ENCODE data around the gene RASGRF1. TPM values are rescaled to one million over a fixed set of nuclear protein-coding genes. Genes with fewer than 3 reads are reported as not detected.

Gene RASGRF1
- total and polyA plus RNA-seq, 5 donors, result 0.05 to 0.12 TPM; not detected in 3

GRCh38 chr15:79023546-79023890 lies 67.1 kb downstream of the RASGRF1 start:
- 47% methylated on average over 2 of the region's 2 CpGs for WGBS
- H3K27ac ChIP-seq (ENCODE audit: low read length), result no peak overlapping the region
- intact Hi-C loops (cut with DNase I), result no loop called here
- H3K9me3 ChIP-seq (ENCODE audit: control insufficient read depth, low read length), result no peaks in the 10 kb centered on the region
- ATAC-seq (no peak), DNase-seq (no peak)
- H3K27me3 ChIP-seq (ENCODE audit: control insufficient read depth, insufficient read depth), result no peaks in the 10 kb centered on the region
- H3K4me3 ChIP-seq (ENCODE audit: low read length), result no peak overlapping the region
- H3K4me1 ChIP-seq (ENCODE audit: control insufficient read depth, insufficient read depth, low read length), result no peaks in the 10 kb centered on the region

- DNase-seq (no peak), ATAC-seq (no peak)
- 71% methylated on average over 4 of the region's 4 CpGs for WGBS
- Histone ChIP-seq H3K4me3 (ENCODE audit: low read length) (no peak overlapping the region), H3K9me3 (ENCODE audit: control insufficient read depth, low read length) (no peaks in the 10 kb centered on the region), H3K27me3 (ENCODE audit: control insufficient read depth, insufficient read depth) (no peaks in the 10 kb centered on the region), H3K4me1 (ENCODE audit: control insufficient read depth, insufficient read depth, low read length) (no peaks in the 10 kb centered on the region), H3K27ac (ENCODE audit: low read length) (no peak overlapping the region)
- intact Hi-C loops (cut with DNase I), result no loop called here
Observed at GRCh38 chr15:79018960-79019359, 71.6 kb downstream of the RASGRF1 start.

DNA sequence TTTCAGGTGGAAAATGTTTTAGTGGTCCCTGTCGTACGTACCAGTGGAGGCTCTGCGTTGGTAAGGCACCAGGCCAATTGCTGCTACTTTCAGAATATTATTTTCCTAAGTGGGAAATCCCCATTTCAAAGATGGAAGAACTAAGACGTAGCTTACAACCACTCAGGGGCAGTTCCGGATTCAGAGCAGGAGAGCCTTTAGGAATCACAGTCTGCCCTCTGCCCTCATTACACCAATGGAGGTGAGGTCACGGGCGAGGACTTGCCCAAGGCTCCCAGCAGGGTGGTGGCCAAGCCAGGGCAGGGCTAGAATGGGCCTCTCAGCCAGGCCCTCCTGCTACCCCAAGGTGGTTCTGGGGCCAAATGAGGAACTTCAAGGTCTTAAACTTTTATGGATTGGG lies 72.6 kb downstream of the RASGRF1 start:
- H3K9me3 ChIP-seq (ENCODE audit: control insufficient read depth, low read length), result no peaks in the 10 kb centered on the region
- DNase-seq (no peak), ATAC-seq (no peak)
- WGBS, result 85% methylated on average over 7 of the region's 7 CpGs
- H3K4me1 ChIP-seq (ENCODE audit: control insufficient read depth, insufficient read depth, low read length), result no peaks in the 10 kb centered on the region
- intact Hi-C loops (cut with DNase I), result no loop called here
- H3K4me3 ChIP-seq (ENCODE audit: low read length), result no peak overlapping the region
- H3K27me3 ChIP-seq (ENCODE audit: control insufficient read depth, insufficient read depth), result no peaks in the 10 kb centered on the region
- no peak overlapping the region for H3K27ac ChIP-seq (ENCODE audit: low read length)

GRCh38 chr15:79016527-79017170 lies 73.9 kb downstream of the RASGRF1 start:
- intact Hi-C loops (cut with DNase I), result no loop called here

DNA sequence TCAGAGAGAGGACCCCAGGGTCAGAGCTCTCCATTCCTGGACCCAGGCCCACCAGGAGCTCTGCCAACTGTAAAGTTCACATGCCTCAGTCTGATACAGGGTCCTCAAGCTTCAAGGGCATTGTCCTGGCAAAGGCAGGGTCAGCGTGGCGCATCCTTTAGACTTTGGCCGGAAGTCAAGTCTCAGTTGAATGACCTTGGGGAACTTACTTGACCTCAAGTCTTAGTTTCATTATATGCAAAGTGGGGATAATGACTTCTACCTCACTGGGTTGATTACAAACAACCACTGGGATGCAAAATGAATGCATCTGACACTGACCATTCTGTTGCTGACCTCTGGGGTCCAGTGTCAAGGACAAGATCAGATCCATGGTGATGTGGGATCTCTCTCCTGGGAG lies 75.2 kb downstream of the RASGRF1 start:
- DNase-seq (no peak), ATAC-seq (peak in 1 of 2 donors; percentile 14)
- no peaks in the 10 kb centered on the region for H3K4me1 ChIP-seq (ENCODE audit: control insufficient read depth, insufficient read depth, low read length)
- 60% methylated on average over 3 of the region's 3 CpGs for WGBS
- H3K27me3 ChIP-seq (ENCODE audit: control insufficient read depth, insufficient read depth), result no peaks in the 10 kb centered on the region
- H3K4me3 ChIP-seq (ENCODE audit: low read length), result no peak overlapping the region
- no peak overlapping the region for H3K27ac ChIP-seq (ENCODE audit: low read length)
- H3K9me3 ChIP-seq (ENCODE audit: control insufficient read depth, low read length), result no peaks in the 10 kb centered on the region
- intact Hi-C loops (cut with DNase I), result no loop called here

More at GRCh38 chr15:79016527-79017170, 73.9 kb downstream of the RASGRF1 start:
- Histone ChIP-seq H3K4me3 (ENCODE audit: low read length) (no peak overlapping the region), H3K9me3 (ENCODE audit: control insufficient read depth, low read length) (no peaks in the 10 kb centered on the region), H3K4me1 (ENCODE audit: control insufficient read depth, insufficient read depth, low read length) (no peaks in the 10 kb centered on the region), H3K27ac (ENCODE audit: low read length) (no peak overlapping the region), H3K27me3 (ENCODE audit: control insufficient read depth, insufficient read depth) (no peaks in the 10 kb centered on the region)
- 91% methylated on average over 10 of the region's 10 CpGs for WGBS
- DNase-seq (no peak), ATAC-seq (peak in 1 of 2 donors; percentile 15)

DNA sequence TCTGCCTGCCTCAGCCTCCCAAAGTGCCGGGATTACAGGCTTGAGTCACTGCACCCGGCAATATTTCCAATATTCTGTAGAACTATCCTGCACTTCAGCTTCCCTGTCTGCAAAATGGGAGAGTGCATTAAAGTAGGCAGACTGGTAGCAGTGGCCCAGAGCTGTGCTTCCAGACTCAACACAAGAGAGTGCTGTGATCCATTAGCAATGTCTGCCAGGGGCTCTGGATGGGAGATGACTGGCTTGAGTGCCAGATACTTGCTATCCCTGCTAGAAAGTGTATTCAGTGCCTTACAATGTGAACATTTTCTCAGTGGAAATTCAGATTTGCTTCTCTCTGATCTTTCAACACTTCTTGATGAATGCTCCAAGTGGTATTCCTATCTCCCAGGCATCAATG lies 80.3 kb downstream of the RASGRF1 start:
- H3K27ac ChIP-seq (ENCODE audit: low read length), result no peak overlapping the region
- H3K4me3 ChIP-seq (ENCODE audit: low read length), result no peak overlapping the region
- H3K9me3 ChIP-seq (ENCODE audit: control insufficient read depth, low read length), result no peaks in the 10 kb centered on the region
- no peak for DNase-seq
- 97% methylated on average over 2 of the region's 2 CpGs for WGBS
- ATAC-seq, result no peak
- no peaks in the 10 kb centered on the region for H3K4me1 ChIP-seq (ENCODE audit: control insufficient read depth, insufficient read depth, low read length)
- intact Hi-C loops (cut with DNase I), result no loop called here
- H3K27me3 ChIP-seq (ENCODE audit: control insufficient read depth, insufficient read depth), result no peaks in the 10 kb centered on the region

- no peak for ATAC-seq
- 39% methylated on average over 4 of the region's 4 CpGs for WGBS
Observed at GRCh38 chr15:79009379-79009778, 81.2 kb downstream of the RASGRF1 start.

GRCh38 chr15:79008659-79009058 lies 81.9 kb downstream of the RASGRF1 start:
- intact Hi-C loops (cut with DNase I), result no loop called here
- 60% methylated on average over 10 of the region's 10 CpGs for WGBS
- H3K27ac ChIP-seq (ENCODE audit: low read length), result no peak overlapping the region
- no peaks in the 10 kb centered on the region for H3K9me3 ChIP-seq (ENCODE audit: control insufficient read depth, low read length)
- DNase-seq (no peak), ATAC-seq (no peak)
- H3K27me3 ChIP-seq (ENCODE audit: control insufficient read depth, insufficient read depth), result no peaks in the 10 kb centered on the region
- no peaks in the 10 kb centered on the region for H3K4me1 ChIP-seq (ENCODE audit: control insufficient read depth, insufficient read depth, low read length)
- no peak overlapping the region for H3K4me3 ChIP-seq (ENCODE audit: low read length)

More at GRCh38 chr15:79009379-79009778, 81.2 kb downstream of the RASGRF1 start:
- intact Hi-C loops (cut with DNase I), result no loop called here
- Histone ChIP-seq H3K27ac (ENCODE audit: low read length) (no peak overlapping the region), H3K27me3 (ENCODE audit: control insufficient read depth, insufficient read depth) (no peaks in the 10 kb centered on the region), H3K4me1 (ENCODE audit: control insufficient read depth, insufficient read depth, low read length) (no peaks in the 10 kb centered on the region), H3K9me3 (ENCODE audit: control insufficient read depth, low read length) (no peaks in the 10 kb centered on the region), H3K4me3 (ENCODE audit: low read length) (no peak overlapping the region)
- DNase-seq, result no peak

DNA sequence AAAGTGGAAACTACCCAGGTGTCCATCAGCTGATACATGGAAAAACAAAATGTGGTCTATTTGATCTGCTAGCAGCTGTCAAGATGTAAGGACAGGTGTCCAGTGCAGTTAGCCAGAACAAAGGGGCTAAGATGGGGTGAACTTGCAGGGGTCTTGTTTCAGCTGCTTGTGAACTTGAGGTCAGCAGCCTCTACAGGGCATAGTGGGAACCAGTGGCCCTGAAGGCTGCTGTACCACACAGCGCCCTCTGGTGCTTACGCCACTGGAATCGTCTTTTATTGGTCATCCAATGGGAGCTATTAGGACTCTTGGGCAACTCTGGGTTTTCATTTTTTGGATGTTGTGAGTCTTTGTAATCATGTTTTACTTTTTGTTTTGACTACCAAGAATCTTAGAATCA lies 83.5 kb downstream of the RASGRF1 start:
- WGBS, result 54% methylated on average over 3 of the region's 3 CpGs
- ATAC-seq, result peak; percentile 27 to 42
- Histone ChIP-seq H3K4me1 (ENCODE audit: control insufficient read depth, insufficient read depth, low read length) (no peaks in the 10 kb centered on the region), H3K27me3 (ENCODE audit: control insufficient read depth, insufficient read depth) (no peaks in the 10 kb centered on the region), H3K9me3 (ENCODE audit: control insufficient read depth, low read length) (no peaks in the 10 kb centered on the region), H3K27ac (ENCODE audit: low read length) (no peak overlapping the region), H3K4me3 (ENCODE audit: low read length) (no peak overlapping the region)
- DNase-seq, result peak; percentile 34 to 85 (median 82)
- intact Hi-C loops (cut with DNase I), result no loop called here

DNA sequence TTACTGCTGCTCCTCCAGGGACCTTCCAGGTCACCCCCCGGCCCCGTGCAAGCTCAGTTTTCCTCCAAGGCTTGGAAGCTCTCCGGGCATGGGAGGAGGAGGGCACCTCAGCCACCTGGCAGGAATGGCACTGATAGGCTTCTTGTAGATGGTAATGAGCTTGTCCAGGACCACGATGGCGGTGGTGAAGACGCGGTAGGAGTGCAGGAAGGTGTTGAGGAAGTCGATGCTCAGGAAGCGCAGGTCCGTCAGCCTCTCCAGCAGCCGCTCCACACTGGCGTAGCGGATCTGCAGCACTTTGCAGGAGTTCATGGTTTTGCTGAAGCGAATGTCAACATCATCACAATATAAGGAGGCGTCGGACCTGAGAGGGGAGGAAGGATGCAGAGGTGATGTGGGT lies 84.5 kb downstream of the RASGRF1 start:
- Histone ChIP-seq H3K27me3 (ENCODE audit: control insufficient read depth, insufficient read depth) (no peaks in the 10 kb centered on the region), H3K4me1 (ENCODE audit: control insufficient read depth, insufficient read depth, low read length) (no peaks in the 10 kb centered on the region), H3K9me3 (ENCODE audit: control insufficient read depth, low read length) (no peaks in the 10 kb centered on the region), H3K4me3 (ENCODE audit: low read length) (no peak overlapping the region), H3K27ac (ENCODE audit: low read length) (no peak overlapping the region)
- no peak for DNase-seq
- ATAC-seq, result no peak
- WGBS, result 91% methylated on average over 16 of the region's 16 CpGs
- intact Hi-C loops (cut with DNase I), result no loop called here

DNA sequence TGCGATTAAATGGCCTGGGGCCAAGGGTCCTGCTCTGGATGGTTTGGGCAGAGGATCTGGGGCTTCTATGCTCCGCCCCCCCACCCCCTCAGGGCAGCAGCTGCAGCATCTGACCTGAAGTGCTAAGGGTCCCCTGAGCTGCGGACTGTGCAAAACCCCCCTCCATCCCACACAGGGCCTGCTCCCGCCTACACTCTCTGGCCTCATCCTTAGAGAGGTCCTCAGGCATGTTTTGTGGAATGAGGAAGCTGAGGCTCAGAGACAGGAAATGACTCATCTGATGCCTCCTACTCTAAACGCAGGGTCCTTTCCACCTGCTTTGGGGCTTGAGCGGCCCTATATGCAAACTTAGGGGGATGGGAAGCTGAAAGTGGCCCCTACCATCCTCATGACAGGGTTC lies 86.2 kb downstream of the RASGRF1 start:
- DNase-seq (peak in 1 of 3 donors; percentile 53), ATAC-seq (peak; percentile 37 to 44)
- 41% methylated on average over 6 of the region's 6 CpGs for WGBS
- Histone ChIP-seq H3K4me3 (ENCODE audit: low read length) (no peak overlapping the region), H3K9me3 (ENCODE audit: control insufficient read depth, low read length) (no peaks in the 10 kb centered on the region), H3K27ac (ENCODE audit: low read length) (no peak overlapping the region), H3K27me3 (ENCODE audit: control insufficient read depth, insufficient read depth) (no peaks in the 10 kb centered on the region), H3K4me1 (ENCODE audit: control insufficient read depth, insufficient read depth, low read length) (no peaks in the 10 kb centered on the region)
- intact Hi-C loops (cut with DNase I), result no loop called here

DNA sequence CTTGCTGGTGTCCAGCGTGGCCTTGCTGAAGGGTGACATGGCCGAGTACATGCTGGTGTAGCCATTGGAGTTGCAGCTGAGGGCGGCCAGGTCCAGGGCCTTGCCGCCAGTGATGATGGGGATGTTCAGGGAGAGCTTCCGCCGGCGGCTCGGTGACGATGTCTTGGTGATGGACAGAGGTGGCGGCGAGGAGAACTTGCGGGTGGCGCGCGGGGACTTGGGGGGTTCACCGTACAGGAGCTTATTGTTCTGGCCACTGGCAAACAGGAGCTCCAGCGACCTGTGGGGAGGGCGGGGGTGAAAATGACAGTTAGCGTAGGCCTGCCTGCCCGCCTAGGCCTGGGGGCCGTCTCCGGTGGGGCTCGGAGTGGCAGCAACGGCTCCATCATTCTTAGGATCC lies 86.7 kb downstream of the RASGRF1 start:
- ATAC-seq, result no peak

More for the DNA sequence above, 86.7 kb downstream of the RASGRF1 start:
- Histone ChIP-seq H3K27ac (ENCODE audit: low read length) (no peak overlapping the region), H3K9me3 (ENCODE audit: control insufficient read depth, low read length) (no peaks in the 10 kb centered on the region), H3K4me1 (ENCODE audit: control insufficient read depth, insufficient read depth, low read length) (no peaks in the 10 kb centered on the region), H3K4me3 (ENCODE audit: low read length) (no peak overlapping the region), H3K27me3 (ENCODE audit: control insufficient read depth, insufficient read depth) (no peaks in the 10 kb centered on the region)
- peak in 1 of 3 donors; percentile 59 for DNase-seq
- intact Hi-C loops (cut with DNase I), result no loop called here
- 89% methylated on average over 24 of the region's 24 CpGs for WGBS

Data from right cardiac atrium (tissue), 5 donors.